HG03457 (cell line): Measurements from ENCODE around the gene ERBIN.

Experiments
- ATAC-seq: cut with Tn5 transposase; IDR thresholded peaks from one replicate; pipeline ENCODE4 v1.9.1; 2021; ENCODE audit warnings: moderate number of reproducible peaks; ENCODE audit not compliant: unreplicated experiment

Gene ERBIN

DNA sequence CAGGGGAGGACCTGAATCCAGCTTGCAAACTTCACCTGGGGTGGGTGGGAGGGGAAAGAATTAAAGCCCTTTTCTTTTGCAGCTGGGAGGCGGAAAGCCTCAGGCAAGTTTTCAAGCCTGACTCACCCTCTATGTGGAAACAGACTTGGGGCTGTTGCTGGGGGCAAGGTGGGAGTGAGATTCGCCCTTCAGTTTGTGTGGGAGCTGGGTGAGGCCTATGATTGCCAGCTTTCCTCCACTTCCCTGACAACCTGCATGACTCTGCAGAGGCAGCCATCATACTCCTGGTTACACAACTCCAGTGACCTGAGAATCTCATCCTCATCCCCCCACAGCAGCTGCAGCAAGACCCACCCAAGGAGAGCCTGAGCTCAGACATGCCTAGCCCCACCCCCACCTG is 174.5 kb downstream of the ERBIN start:
- ATAC-seq: no peak

DNA sequence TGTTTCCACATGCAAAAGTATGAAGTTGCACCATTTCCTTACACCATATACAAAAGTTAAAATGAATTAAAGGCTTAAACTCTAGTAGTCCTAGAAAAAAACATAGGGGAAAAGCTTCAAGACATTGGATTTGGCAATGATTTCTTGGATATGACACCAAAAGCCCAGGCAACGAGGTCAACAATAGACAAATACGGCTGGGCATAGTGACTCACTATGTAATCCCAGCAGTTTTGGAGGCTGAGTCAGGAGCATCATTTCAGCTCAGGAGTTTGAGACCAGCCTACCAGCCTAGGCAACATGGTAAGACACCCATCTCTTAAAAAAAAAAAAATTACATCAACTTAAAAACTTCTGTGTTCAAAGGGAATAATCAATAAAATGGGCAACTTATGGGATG is 186.8 kb downstream of the ERBIN start:
- ATAC-seq: no peak

GRCh38 chr5:66118304-66118703 is 191.9 kb downstream of the ERBIN start:
- ATAC-seq: no peak

DNA sequence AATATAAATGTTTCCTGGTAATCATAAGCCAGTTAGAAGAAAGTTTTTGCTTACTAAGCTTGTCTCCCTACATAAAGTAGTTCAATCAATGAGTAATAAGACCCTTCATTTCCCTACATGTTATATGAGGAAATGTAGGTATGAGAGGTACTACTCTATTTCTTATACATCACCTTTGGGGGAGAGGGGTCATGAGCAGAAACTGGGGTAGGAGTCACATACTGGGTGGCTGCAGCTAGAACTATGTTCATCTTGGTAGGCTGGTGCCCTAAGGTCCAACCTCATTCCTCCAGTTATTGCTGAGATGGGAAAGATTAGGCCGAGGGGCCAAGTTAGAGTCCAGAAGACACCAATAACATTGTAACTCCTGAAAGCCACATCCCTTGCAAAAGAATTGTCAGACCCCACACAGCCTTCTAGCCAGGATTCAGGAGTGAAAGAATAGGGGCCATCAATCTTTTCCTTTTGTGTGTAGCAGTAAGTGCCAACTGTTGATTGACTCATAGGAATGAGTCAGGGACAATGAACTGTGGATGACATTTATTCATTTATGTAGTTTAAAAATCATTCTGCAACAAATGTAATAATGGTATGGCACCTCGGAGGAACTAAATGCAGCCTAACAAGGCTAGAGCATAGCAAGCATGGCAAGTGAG is 196.1 kb downstream of the ERBIN start:
- no peak for ATAC-seq

DNA sequence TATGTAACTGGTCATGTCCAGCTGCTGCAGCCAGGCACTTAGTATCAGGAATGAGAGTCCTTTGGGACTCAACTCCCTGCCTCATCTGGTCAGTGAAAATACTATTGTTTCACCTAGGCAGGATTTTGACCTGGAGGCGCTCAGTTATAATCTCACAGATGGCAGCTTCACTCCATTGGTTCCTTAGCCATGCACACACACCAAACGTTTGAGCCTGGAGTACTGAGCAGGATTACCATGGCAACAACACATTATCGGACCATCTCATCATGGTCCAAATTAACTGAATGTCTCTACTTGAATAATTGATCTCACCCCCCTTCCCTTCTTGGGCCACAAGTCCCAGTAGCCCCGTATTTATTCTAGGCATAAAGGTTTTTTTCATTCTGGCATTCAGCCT is 202.8 kb downstream of the ERBIN start:
- no peak for ATAC-seq

DNA sequence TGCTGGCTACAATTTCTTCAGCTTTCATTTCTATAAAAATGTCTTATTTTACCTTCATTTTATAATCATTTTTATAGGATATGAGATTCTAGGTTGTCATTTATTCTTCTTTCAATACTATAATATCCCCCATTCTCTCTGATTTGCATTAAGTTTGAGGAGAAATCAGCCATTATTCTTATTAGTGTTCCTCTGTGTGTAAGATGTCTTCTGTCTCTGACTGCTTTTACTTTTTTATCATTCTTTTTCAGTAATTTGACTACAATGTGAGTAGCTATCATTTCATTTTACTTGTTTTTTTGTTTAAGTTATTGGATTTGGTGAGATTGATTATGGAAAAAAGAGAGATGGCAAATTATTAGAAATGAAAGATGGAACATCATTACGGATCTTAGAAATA is 204.1 kb downstream of the ERBIN start:
- no peak for ATAC-seq
